PC-9 (cell line): ENCODE measurements around the gene HOXC9.

ENCODE experiments used
- EZH2 ChIP-seq: fragments of 200-600 bp; sonication (generic); IDR thresholded peaks from 2 replicates; pipeline ENCODE4 v1.8.0; 2017; ENCODE audit warnings: antibody characterized with exemption, low read depth
- TF ChIP-seq, protein P1 (sequence below): fragments of 200-600 bp; sonication (generic); conservative IDR thresholded peaks from 2 replicates; pipeline ENCODE4 v1.6.1; 2017; ENCODE audit warnings: mixed run types, antibody characterized with exemption, mild to moderate bottlenecking, moderate library complexity

GRCh38 chr12:53990311-53991076 is 9.5 kb upstream of the HOXC9 start:
- TF ChIP-seq, protein P1, sequence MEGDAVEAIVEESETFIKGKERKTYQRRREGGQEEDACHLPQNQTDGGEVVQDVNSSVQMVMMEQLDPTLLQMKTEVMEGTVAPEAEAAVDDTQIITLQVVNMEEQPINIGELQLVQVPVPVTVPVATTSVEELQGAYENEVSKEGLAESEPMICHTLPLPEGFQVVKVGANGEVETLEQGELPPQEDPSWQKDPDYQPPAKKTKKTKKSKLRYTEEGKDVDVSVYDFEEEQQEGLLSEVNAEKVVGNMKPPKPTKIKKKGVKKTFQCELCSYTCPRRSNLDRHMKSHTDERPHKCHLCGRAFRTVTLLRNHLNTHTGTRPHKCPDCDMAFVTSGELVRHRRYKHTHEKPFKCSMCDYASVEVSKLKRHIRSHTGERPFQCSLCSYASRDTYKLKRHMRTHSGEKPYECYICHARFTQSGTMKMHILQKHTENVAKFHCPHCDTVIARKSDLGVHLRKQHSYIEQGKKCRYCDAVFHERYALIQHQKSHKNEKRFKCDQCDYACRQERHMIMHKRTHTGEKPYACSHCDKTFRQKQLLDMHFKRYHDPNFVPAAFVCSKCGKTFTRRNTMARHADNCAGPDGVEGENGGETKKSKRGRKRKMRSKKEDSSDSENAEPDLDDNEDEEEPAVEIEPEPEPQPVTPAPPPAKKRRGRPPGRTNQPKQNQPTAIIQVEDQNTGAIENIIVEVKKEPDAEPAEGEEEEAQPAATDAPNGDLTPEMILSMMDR = no peak
- TF ChIP-seq EZH2 = no peak
